Measurements from ENCODE around the gene P3H2. TPM values are rescaled to one million over a fixed set of nuclear protein-coding genes. Genes with fewer than 3 reads are reported as not detected.

The P3H2 gene
- total RNA-seq, 4 donors from 2014 or later: 3.4 to 11.7 (median 7.4) TPM

DNA sequence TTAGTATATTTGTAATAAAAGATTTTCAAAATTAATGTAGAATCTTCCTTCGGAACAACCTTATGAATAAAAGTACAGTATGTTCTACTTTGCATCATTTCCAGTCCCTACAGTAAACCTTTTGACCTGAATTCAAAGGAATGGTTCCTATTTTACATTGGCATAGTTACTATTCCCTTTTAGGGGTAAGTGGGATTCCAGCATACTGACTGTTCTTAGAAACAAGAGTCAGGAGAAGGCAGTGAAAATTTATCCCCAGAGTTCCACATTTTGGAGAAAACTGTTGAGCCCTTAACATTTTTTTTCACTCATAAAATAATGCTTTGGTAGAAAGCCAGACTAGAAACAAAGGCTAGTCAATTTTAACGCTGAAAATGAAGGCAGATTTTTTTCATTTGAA, 78.1 kb downstream of the P3H2 start:
- ATAC-seq (ENCODE audit: low FRiP score) (no peak), DNase-seq (ENCODE audit: low spot score) (no peak)
- TF ChIP-seq, protein P1, sequence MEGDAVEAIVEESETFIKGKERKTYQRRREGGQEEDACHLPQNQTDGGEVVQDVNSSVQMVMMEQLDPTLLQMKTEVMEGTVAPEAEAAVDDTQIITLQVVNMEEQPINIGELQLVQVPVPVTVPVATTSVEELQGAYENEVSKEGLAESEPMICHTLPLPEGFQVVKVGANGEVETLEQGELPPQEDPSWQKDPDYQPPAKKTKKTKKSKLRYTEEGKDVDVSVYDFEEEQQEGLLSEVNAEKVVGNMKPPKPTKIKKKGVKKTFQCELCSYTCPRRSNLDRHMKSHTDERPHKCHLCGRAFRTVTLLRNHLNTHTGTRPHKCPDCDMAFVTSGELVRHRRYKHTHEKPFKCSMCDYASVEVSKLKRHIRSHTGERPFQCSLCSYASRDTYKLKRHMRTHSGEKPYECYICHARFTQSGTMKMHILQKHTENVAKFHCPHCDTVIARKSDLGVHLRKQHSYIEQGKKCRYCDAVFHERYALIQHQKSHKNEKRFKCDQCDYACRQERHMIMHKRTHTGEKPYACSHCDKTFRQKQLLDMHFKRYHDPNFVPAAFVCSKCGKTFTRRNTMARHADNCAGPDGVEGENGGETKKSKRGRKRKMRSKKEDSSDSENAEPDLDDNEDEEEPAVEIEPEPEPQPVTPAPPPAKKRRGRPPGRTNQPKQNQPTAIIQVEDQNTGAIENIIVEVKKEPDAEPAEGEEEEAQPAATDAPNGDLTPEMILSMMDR (IDR thresholded peaks at IDR 0.05): no peak

DNA sequence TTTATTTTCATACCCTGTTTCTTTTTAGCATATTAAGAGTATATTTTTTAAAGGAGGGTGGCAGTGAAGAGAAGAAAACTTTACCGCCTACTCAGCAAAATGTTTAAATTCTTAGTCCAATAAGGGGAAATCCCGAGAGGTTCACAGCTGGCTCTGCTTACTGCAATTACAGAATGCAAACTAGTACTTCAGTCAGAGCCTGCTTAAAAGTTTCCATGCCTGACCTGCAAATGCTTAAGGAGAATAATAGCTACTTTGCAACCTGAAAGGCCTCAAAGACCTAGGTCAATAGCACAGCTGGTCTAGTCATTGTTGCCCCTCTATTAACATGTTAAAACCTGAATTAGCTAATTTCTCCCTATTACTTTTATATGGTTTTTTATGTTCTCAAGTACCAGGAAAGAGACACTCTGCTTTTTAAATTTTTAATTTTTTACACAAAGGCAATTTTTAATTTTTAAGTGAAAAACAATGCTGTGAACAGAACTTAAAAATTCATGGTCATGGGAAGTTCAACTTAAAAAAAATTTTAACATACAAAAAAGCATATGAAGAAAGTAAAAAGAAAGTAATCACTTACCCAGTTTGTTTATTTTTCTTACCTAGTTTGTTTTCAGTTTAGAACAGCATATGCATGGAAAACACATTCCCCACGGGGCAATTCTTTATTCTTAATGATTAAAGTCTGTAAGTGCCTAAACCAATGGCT, 79.2 kb downstream of the P3H2 start:
- peak; percentile 62 for ATAC-seq (ENCODE audit: low FRiP score)
- DNase-seq (ENCODE audit: low spot score): no peak
- TF ChIP-seq, protein P1 (IDR thresholded peaks at IDR 0.05): no peak

DNA sequence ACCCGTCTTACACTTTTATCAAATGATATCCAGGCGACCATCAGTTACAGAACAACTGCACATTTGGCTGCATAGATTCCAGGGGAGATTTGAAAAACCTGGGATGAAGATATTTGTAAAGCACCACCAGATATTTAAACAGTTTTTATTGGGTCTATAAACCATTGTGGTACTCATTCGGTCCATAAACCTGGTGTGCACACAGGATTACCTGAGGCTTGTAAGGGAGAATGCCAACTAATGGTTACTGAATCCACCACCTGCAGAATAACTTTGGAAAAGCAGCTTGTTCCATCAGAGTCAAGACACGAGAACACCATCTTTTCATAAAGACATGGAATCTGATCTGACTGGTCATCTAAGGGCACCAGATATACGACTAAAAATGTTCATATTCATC, 80.6 kb downstream of the P3H2 start:
- DNase-seq (ENCODE audit: low spot score) (no peak), ATAC-seq (ENCODE audit: low FRiP score) (no peak)
- TF ChIP-seq, protein P1 (IDR thresholded peaks at IDR 0.05): no peak

DNA sequence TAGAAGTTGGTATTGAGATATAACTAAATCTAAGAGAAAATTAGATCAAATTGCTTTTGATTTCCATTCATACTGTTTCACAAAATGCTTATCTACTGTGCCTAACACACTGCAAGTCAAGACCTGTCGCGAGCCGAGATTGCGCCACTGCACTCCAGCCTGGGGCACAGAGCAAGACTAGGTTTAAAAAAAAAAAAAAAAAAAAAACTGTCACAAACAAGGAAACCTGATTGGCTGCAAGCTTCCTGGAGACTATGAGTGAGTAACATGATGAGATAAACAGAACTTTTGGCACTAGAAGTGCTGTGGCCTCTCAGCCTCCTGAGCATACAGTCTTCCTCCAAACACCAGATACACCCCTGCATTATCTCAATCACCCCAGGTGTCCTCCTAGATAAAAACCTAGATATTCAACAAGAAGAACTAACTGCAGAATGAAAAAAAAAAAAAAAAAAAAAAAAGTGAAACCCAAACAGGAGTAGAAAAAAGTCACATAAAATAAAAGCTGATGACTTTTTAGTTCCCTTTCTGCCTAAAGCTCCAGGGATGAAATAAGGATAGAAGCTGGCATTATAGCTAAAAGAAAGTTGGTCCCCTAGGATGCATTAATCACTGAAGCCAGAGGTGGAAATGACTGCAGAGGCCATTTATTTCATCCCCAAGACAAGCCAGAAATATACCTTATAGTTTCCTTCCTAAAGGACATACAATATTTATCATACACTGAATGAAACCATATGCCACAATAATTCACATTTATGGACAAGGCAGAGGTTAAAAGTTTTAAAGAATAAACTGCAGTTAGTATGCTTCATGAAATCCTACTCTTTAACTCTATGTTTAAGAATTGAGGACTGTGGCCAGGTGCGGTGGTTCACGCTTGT, 82.4 kb downstream of the P3H2 start:
- TF ChIP-seq, protein P1 (IDR thresholded peaks at IDR 0.05): no peak
- DNase-seq (ENCODE audit: low spot score) (no peak), ATAC-seq (ENCODE audit: low FRiP score) (no peak)

DNA sequence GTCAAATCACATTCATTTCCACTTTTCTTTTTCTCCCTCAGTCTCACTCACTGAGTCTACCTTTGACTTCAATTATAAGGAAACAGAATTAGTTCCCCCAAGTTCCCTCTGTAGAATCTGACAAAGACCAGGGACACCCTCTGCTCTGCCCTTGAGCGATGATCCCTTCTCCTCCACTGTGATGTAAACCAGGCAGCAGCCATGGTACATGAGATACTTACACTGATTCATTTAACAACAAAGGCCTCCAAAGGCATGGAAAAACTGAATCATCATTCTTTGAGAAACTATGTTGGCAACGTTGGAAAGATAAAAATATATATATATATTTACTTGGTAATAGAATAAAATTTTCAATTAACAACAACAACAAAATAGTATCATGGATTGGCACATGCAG, 84.1 kb downstream of the P3H2 start:
- no peak for DNase-seq (ENCODE audit: low spot score)

DNA sequence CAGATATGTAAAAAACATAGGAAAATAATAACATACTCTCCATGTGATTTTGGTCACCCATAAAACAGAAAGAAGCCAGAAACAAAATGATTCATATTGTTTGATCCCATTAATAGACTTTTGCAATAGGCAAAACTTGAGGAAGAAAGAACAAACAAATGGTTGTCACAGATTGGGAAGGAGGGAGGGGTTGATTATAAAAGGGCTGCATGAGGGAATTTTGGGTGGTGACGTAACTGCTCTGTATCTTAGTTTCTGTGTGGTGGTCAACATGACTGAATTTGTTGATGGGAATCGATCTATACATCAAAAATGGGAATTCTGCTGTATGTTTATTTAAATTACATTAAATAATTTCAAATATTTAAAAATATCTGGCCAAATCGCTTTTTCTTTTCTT, 86.3 kb downstream of the P3H2 start:
- ATAC-seq (ENCODE audit: low FRiP score) (no peak), DNase-seq (ENCODE audit: low spot score) (no peak)
- TF ChIP-seq, protein P1 (IDR thresholded peaks at IDR 0.05): no peak

More for the DNA sequence above, 84.1 kb downstream of the P3H2 start:
- TF ChIP-seq, protein P1 (IDR thresholded peaks at IDR 0.05): no peak
- ATAC-seq (ENCODE audit: low FRiP score): no peak

Data from omental fat pad (tissue), 4 donors.